K562 (cell line): ENCODE measurements around the gene APPL2. TPM values are rescaled to one million over a fixed set of nuclear protein-coding genes. Genes with fewer than 3 reads are reported as not detected.

Experiments used
- ATAC-seq: fragments of 200-7000 bp; cut with Tn5 transposase; 3 replicates; pipeline ENCODE4 v1.9.1; 2020; ENCODE audit warnings: moderate library complexity
- Bru-seq: library from RNA; stranded (reverse); fragments of 400-500 nt; gene quantifications from one replicate; lab custom pipeline; 2021; lab: Mats Ljungman, UMichigan
- BruChase-seq, 2 experiments: library from RNA; stranded (reverse); fragments of 400-500 nt; gene quantifications; one replicate each; lab custom pipeline; 2021; lab: Mats Ljungman, UMichigan
- BruUV-seq: library from RNA; stranded (reverse); fragments of 400-500 nt; replicated peaks from 2 replicates; lab custom pipeline; 2021; lab: Mats Ljungman, UMichigan
- CTCF ChIA-PET: fragments of 300-600 bp; formaldehyde crosslinking; extraction: SDS; loops from one replicate; lab custom pipeline; 2021; ENCODE audit warnings: low intra/inter-chr PET ratio; lab: Yijun Ruan, JAX
- POLR2A ChIA-PET: fragments of 300-600, 350-650 bp; sonication (Branson Sonifier 250); formaldehyde crosslinking; extraction: SDS; loops from one replicate; lab custom pipeline; 2021; ENCODE audit warnings: antibody characterized with exemption, inconsistent platforms; lab: Yijun Ruan, JAX
- DNase-seq, 4 experiments: peaks; one replicate each; pipeline versions ENCODE4 v3.0.0 to v3.0.0-alpha.2; 2011 to 2018; ENCODE audit warnings: low spot score in 3 of 4, mixed read lengths in 3 of 4; ENCODE audit errors: extremely low read depth in 1 of 4
- FAIRE-seq: peaks from 2 replicates; lab custom pipeline; 2011; peaks lifted over from hg19 to GRCh38; lab: Jason Lieb, UNC
- H2AFZ ChIP-seq: 2 replicates; pipeline ENCODE4 v1.6.0; 2011; ENCODE audit warnings: low read depth, low read length, control low read depth, inconsistent platforms
- H3K27ac ChIP-seq: fragments of 200-600 bp; 3 replicates; pipeline ENCODE4 v1.8.0; 2011; ENCODE audit warnings: low read depth, mild to moderate bottlenecking, control low read depth, inconsistent platforms, low read length, moderate library complexity, mixed read lengths; ENCODE audit errors: extremely low read depth
- H3K27me3 ChIP-seq, 2 experiments: fragments of 300-600 bp in 1 of 2; 2 replicates in 1 of 2; 3 replicates in 1 of 2; pipeline versions ENCODE4 v1.6.0 to v1.8.0; 2011; ENCODE audit warnings: inconsistent platforms in 2 of 2, low read length in 2 of 2, mild to moderate bottlenecking in 1 of 2, mixed read lengths in 1 of 2, moderate library complexity in 1 of 2; ENCODE audit not compliant: control insufficient read depth in 2 of 2, insufficient read depth in 2 of 2
- H3K36me3 ChIP-seq: fragments of 300-600 bp; 3 replicates; pipeline ENCODE4 v1.8.0; 2011; ENCODE audit warnings: mild to moderate bottlenecking, low read length, inconsistent platforms; ENCODE audit not compliant: control insufficient read depth, insufficient read depth
- H3K4me1 ChIP-seq, 2 experiments: fragments of 200-600 bp in 1 of 2; replicated peaks in 1 of 2; 2 replicates in 1 of 2; 3 replicates in 1 of 2; pipeline versions ENCODE4 v1.5.1 to v1.8.0; 2011; ENCODE audit warnings: inconsistent platforms in 2 of 2, low read length in 2 of 2, mild to moderate bottlenecking in 1 of 2, mixed read lengths in 1 of 2, moderate library complexity in 1 of 2; ENCODE audit not compliant: control insufficient read depth in 2 of 2, insufficient read depth in 2 of 2
- H3K4me2 ChIP-seq: 2 replicates; pipeline ENCODE4 v1.6.1; 2011; ENCODE audit warnings: low read length, control low read depth, inconsistent platforms, mixed read lengths; ENCODE audit not compliant: insufficient read depth
- H3K4me3 ChIP-seq: fragments of 200-600 bp; sonication (generic), shearing (Covaris generic); 2 replicates; pipeline ENCODE4 v1.5.1; 2016; ENCODE audit warnings: control low read depth, inconsistent platforms
- H3K79me2 ChIP-seq: fragments of 200-600 bp; 3 replicates; pipeline ENCODE4 v1.8.0; 2011; ENCODE audit warnings: low read length, inconsistent platforms; ENCODE audit not compliant: control insufficient read depth, insufficient read depth
- H3K9ac ChIP-seq, 2 experiments: 2 replicates each; pipeline versions ENCODE4 v1.6.0 to v1.6.1; 2011; ENCODE audit warnings: low read depth in 2 of 2, low read length in 2 of 2, control low read depth in 1 of 2, inconsistent platforms in 1 of 2, mild to moderate bottlenecking in 1 of 2, mixed read lengths in 1 of 2; ENCODE audit not compliant: insufficient read depth in 1 of 2
- H3K9me1 ChIP-seq: one replicate; pipeline ENCODE4 v1.6.0; 2011; ENCODE audit warnings: inconsistent platforms, mild to moderate bottlenecking, low read length, moderate library complexity; ENCODE audit not compliant: control insufficient read depth, insufficient read depth
- H3K9me3 ChIP-seq: replicated peaks from 2 replicates; pipeline ENCODE4 v1.5.1; 2011; ENCODE audit warnings: low read depth, low read length, inconsistent platforms; ENCODE audit not compliant: control insufficient read depth, insufficient read depth
- H4K20me1 ChIP-seq: replicated peaks from 2 replicates; pipeline ENCODE4 v1.6.1; 2011; ENCODE audit warnings: low read length, inconsistent platforms, mixed read lengths; ENCODE audit not compliant: control insufficient read depth, insufficient read depth
- ATF4 ChIP-seq: fragments of 450-650 bp; formaldehyde crosslinking; IDR thresholded peaks from 2 replicates; pipeline ENCODE4 v1.4.0; 2022; ENCODE audit warnings: mild to moderate bottlenecking, moderate library complexity
- CREB1 ChIP-seq, 2 experiments: sonication (generic) in 1 of 2; formaldehyde crosslinking in 1 of 2; IDR thresholded peaks; 2 replicates each; pipeline versions ENCODE4 v1.6.1 to v1.8.0; 2012 to 2022; ENCODE audit warnings: inconsistent platforms in 1 of 2, mild to moderate bottlenecking in 1 of 2, missing genetic modification reagents in 1 of 2, moderate library complexity in 1 of 2
- KAT8 ChIP-seq: fragments of 450-650 bp; IDR thresholded peaks from 2 replicates; pipeline ENCODE4 v1.6.1; 2016; ENCODE audit warnings: low read depth, mild to moderate bottlenecking
- MEIS2 ChIP-seq: fragments of 450-650 bp; IDR thresholded peaks from 2 replicates; pipeline ENCODE4 v1.6.1; 2014; ENCODE audit warnings: mild to moderate bottlenecking; ENCODE audit not compliant: partially characterized antibody
- RREB1 ChIP-seq: fragments of 250-450 bp; sonication (Bioruptor Pico); IDR thresholded peaks from 2 replicates; pipeline ENCODE4 v1.4.0; 2020
- SMAD3 ChIP-seq: fragments of 450-650 bp; formaldehyde crosslinking; conservative IDR thresholded peaks from 2 replicates; pipeline ENCODE4 v1.4.0; 2020; ENCODE audit warnings: mild to moderate bottlenecking
- TAF15 ChIP-seq: fragments of 200-400 bp; formaldehyde crosslinking; IDR thresholded peaks from 2 replicates; pipeline ENCODE4 v1.6.1; 2017; ENCODE audit warnings: mild to moderate bottlenecking, low read depth, low read length, moderate library complexity
- U2AF1 ChIP-seq: fragments of 200-400 bp; formaldehyde crosslinking; optimal IDR thresholded peaks from 2 replicates; pipeline ENCODE3; 2017; ENCODE audit warnings: mild to moderate bottlenecking, low read depth, low read length, moderate library complexity
- ZNF354B ChIP-seq: fragments of 250-450 bp; sonication (Bioruptor Pico); IDR thresholded peaks from 2 replicates; pipeline ENCODE4 v1.4.0; 2020
- WGBS: fragments of 100-300 bp; shearing (Covaris generic); methylation state at CpG from one replicate; pipeline ENCODE4 v1.1.6; 2016; ENCODE audit warnings: low coverage, mixed read lengths; ENCODE audit not compliant: insufficient coverage; ENCODE audit errors: missing lambda C conversion rate; 5-methylcytosine and 5-hydroxymethylcytosine counted together
- in situ Hi-C: fragments of 300-500 bp; cut with MboI; formaldehyde crosslinking; loops from 4 replicates; pipeline ENCODE4 v1.15.0; 2018; ENCODE audit warnings: inconsistent platforms, mixed read lengths
- intact Hi-C: fragments of 100-400 bp; cut with micrococcal nuclease; formaldehyde crosslinking; loops from 2 replicates; pipeline ENCODE4 v1.14.2; 2022
- long read RNA-seq, 3 experiments: library from polyadenylated mRNA in 2 of 3; library from RNA in 1 of 3; unstranded in 2 of 3; stranded (forward) in 1 of 3; transcript quantifications; one replicate each; pipeline ENCODE4 v2.0.0, GENCODE V29; 2019 to 2022
- polyA minus RNA-seq, 3 experiments: library from RNA; depleted of rRNA, polyadenylated mRNA; stranded (reverse); fragments of >200 nt; gene quantifications; 2 replicates each; pipeline ENCODE4 v1.2.3, GENCODE V29; 2011
- polyA plus RNA-seq, 8 experiments: library from polyadenylated mRNA; depleted of rRNA in 4 of 8; stranded (reverse) in 5 of 8; unstranded in 3 of 8; fragments of >200 nt; fragmentation: Nextera tagmentation in 2 of 8; fragmentation: Illumina TruSeq in 1 of 8; extraction: Ambion mirVana in 2 of 8; extraction: Trizol in 1 of 8; gene quantifications; 2 replicates each; pipeline versions ENCODE4 v1.2.1 to v1.2.3, GENCODE V29; 2011 to 2014; ENCODE audit warnings: inconsistent platforms in 1 of 8, missing spikeins in 1 of 8
- total RNA-seq, 7 experiments: library from RNA; depleted of rRNA in 6 of 7; stranded (reverse); fragments of >200 nt in 6 of 7; fragmentation: Illumina TruSeq in 2 of 7; extraction: Trizol in 2 of 7; gene quantifications; 2 replicates each; pipeline versions ENCODE4 v1.2.1 to v1.2.3, GENCODE V29; 2011 to 2021; ENCODE audit warnings: low replicate concordance in 1 of 7

Gene APPL2
- 36.5 and 49.4 TPM in 2 replicates for total RNA-seq (2011; cell fraction: chromatin; rRNA removed; ENCODE audit: low replicate concordance)
- 18.5 and 19.7 TPM in 2 replicates for total RNA-seq (2011; cell fraction: nucleolus; rRNA removed)
- 26.7 and 27.6 TPM in 2 replicates for total RNA-seq (2011; cell fraction: nucleoplasm; rRNA removed)
- total RNA-seq (2014; rRNA removed) (3.8 and 5.2 TPM in 2 replicates), total RNA-seq (2014; rRNA removed; fragmentation: Illumina TruSeq; extraction: Trizol) (8.2 and 8.5 TPM in 2 replicates), total RNA-seq (2015; rRNA removed; fragmentation: Illumina TruSeq; extraction: Trizol) (6.7 and 9.0 TPM in 2 replicates), total RNA-seq (2021) (7.5 and 8.0 TPM in 2 replicates), polyA plus RNA-seq (2011; rRNA removed) (11.4 and 14.4 TPM in 2 replicates), polyA plus RNA-seq (2014; fragmentation: Illumina TruSeq; extraction: Trizol) (7.8 and 13.6 TPM in 2 replicates), polyA plus RNA-seq (2014; fragmentation: Nextera tagmentation; extraction: Ambion mirVana) (1 to 10 TPM; 2.1 to 3.3 TPM), polyA plus RNA-seq (2014; rRNA removed) (8.6 and 8.9 TPM in 2 replicates), polyA minus RNA-seq (2011; rRNA and poly(A)+ RNA removed) (12.3 and 13.4 TPM in 2 replicates), Bru-seq, nascent RNA (percentile 62 among the genes with signal in this experiment), BruChase-seq, experiment 1, labeled RNA remaining after a 2-hour chase (percentile 64 among the genes with signal in this experiment), BruChase-seq, experiment 2, labeled RNA remaining after a 6-hour chase (percentile 62 among the genes with signal in this experiment)
- polyA plus RNA-seq (2011; cell fraction: cytosol; rRNA removed) = 2.9 and 4.0 TPM in 2 replicates
- polyA plus RNA-seq (2011; cell fraction: nucleus; rRNA removed) = 17.1 and 23.1 TPM in 2 replicates
- polyA plus RNA-seq (2012) = 4.4 and 9.0 TPM in 2 replicates
- 3.7 and 4.1 TPM in 2 replicates for polyA minus RNA-seq (2011; cell fraction: cytosol; rRNA and poly(A)+ RNA removed)
- polyA minus RNA-seq (2011; cell fraction: nucleus; rRNA and poly(A)+ RNA removed) = 13.3 and 16.4 TPM in 2 replicates
- long read RNA-seq, experiment 1, transcript APPL2-201 (21 exons, 3,239 nt) = major isoform, 45 of 67 reads
- long read RNA-seq, experiment 1, partial matches to known transcripts = 8 of 67 reads
- long read RNA-seq, experiment 1, other reads (novel, unspliced or antisense) = 12 of 67 reads
- long read RNA-seq, experiment 2, partial matches to known transcripts = 0 of 6 reads
- long read RNA-seq, experiment 2, other reads (novel, unspliced or antisense) = 5 of 6 reads
- long read RNA-seq, experiment 3, partial matches to known transcripts = 0 of 1 reads
- long read RNA-seq, experiment 3, other reads (novel, unspliced or antisense) = 1 of 1 reads

- whole genome bisulfite sequencing = under 1% methylated on average over 47 of the region's 80 CpGs
- ATAC-seq (peak; percentile 97), DNase-seq (peak; percentile 90 to 93 (median 92)), FAIRE-seq (peak; percentile 26)
- H4K20me1 ChIP-seq = no peaks in the 10 kb centered on the region
- peaks cover 7 to 19% of the 10 kb centered on the region in 2 experiments; a peak in 4 of 5 replicates for H3K4me1 ChIP-seq
- no TSS peak for BruUV-seq
- intact Hi-C loops = no loop called here
- no peaks in the 10 kb centered on the region for H3K9me1 ChIP-seq
- H3K4me2 ChIP-seq = peak within 1 kb of the TSS; percentile 95
- H3K9ac ChIP-seq = peak within 1 kb of the TSS; percentile 76 to 96
- POLR2A ChIA-PET = interaction anchor here (0.5 to 1.8 kb wide), 11 partner anchors 8 to 1326 kb away, joined by 3 to 6 read pairs (median 3); partner anchors contain the start of gene ALDH1L2
- peak within 1 kb of the TSS; percentile 95 for H2AFZ ChIP-seq
- peak within 1 kb of the TSS; percentile 84 for H3K27ac ChIP-seq
- peak within 1 kb of the TSS; percentile 81 for H3K4me3 ChIP-seq
- H3K9me3 ChIP-seq = no peaks in the 10 kb centered on the region
- in situ Hi-C loops = no loop called here
- no peaks in the 10 kb centered on the region; the same call in 2 of the 3 replicates for H3K36me3 ChIP-seq
- CTCF ChIA-PET = no interaction called here
- no peaks in the 10 kb centered on the region for H3K27me3 ChIP-seq
- H3K79me2 ChIP-seq = peaks cover 7% of the 10 kb centered on the region; the same call in 2 of the 3 replicates
- TF ChIP-seq CREB1 (IDR thresholded peaks at IDR 0.05) (peak; percentile 6; the same call in 1 of the 2 replicates), CREB1 (CRISPR knock-in tag; IDR thresholded peaks at IDR 0.05) (no peak), KAT8 (no peak), ZNF354B (CRISPR knock-in tag) (no peak), MEIS2 (no peak), TAF15 (no peak), RREB1 (CRISPR knock-in tag) (peak; percentile 88; the same call in 1 of the 2 replicates), SMAD3 (CRISPR knock-in tag) (no peak), U2AF1 (no peak), ATF4 (CRISPR knock-in tag) (no peak)
These were observed at the start of gene APPL2 for GRCh38 chr12:105235732-105236476. APPL2 (minus strand) TSS chr12:105236174; CDS start chr12:105236012, 162 bp downstream.
